Stimulated activated naive CD8-positive, alpha-beta T cell treated with anti-CD3 and anti-CD28 coated beads, Interleukin-15, Interleukin-2, amounts not matched to agents 100 U/mL and 50 U/mL, for 24 hours (primary cell): ENCODE results near the gene KCNK3.

Experiments used
- ATAC-seq: fragments of 150-1000 bp; cut with Tn5 transposase; one replicate; pipeline ENCODE4 v1.10.0; 2021
- DNase-seq: peaks from one replicate; pipeline ENCODE4 v3.0.0; 2021

The KCNK3 gene

GRCh38 chr2:26666671-26667070, 25.9 kb upstream of the KCNK3 start:
- no peak for ATAC-seq
- DNase-seq = no peak

- ATAC-seq = no peak
Observed at GRCh38 chr2:26668041-26668440, 24.5 kb upstream of the KCNK3 start.

GRCh38 chr2:26668856-26669750, 23.4 kb upstream of the KCNK3 start:
- ATAC-seq (no peak), DNase-seq (no peak)

More at GRCh38 chr2:26668041-26668440, 24.5 kb upstream of the KCNK3 start:
- DNase-seq = no peak

- DNase-seq (no peak), ATAC-seq (no peak)
Observed at GRCh38 chr2:26670171-26670570, 22.4 kb upstream of the KCNK3 start.

GRCh38 chr2:26670931-26671460, 21.5 kb upstream of the KCNK3 start:
- ATAC-seq (no peak), DNase-seq (no peak)

GRCh38 chr2:26671691-26672090, 20.8 kb upstream of the KCNK3 start:
- DNase-seq (no peak), ATAC-seq (no peak)

- no peak for ATAC-seq
- DNase-seq = no peak
Observed at GRCh38 chr2:26672112-26672817, 20.3 kb upstream of the KCNK3 start.

- DNase-seq (no peak), ATAC-seq (no peak)
Observed at GRCh38 chr2:26672818-26673393, 19.6 kb upstream of the KCNK3 start.

- DNase-seq (no peak), ATAC-seq (no peak)
Observed at GRCh38 chr2:26674002-26674751, 18.3 kb upstream of the KCNK3 start.

- DNase-seq = no peak
- ATAC-seq = no peak
Observed at GRCh38 chr2:26674771-26675170, 17.8 kb upstream of the KCNK3 start.

GRCh38 chr2:26675651-26676255, 16.8 kb upstream of the KCNK3 start:
- ATAC-seq (no peak), DNase-seq (no peak)

- ATAC-seq (no peak), DNase-seq (no peak)
Observed at GRCh38 chr2:26678035-26678434, 14.5 kb upstream of the KCNK3 start.

GRCh38 chr2:26679867-26680266, 12.7 kb upstream of the KCNK3 start:
- no peak for ATAC-seq

GRCh38 chr2:26681656-26682055, 10.9 kb upstream of the KCNK3 start:
- no peak for ATAC-seq
- DNase-seq = no peak

More at GRCh38 chr2:26679867-26680266, 12.7 kb upstream of the KCNK3 start:
- DNase-seq = no peak

GRCh38 chr2:26682155-26682554, 10.4 kb upstream of the KCNK3 start:
- DNase-seq (no peak), ATAC-seq (no peak)

- ATAC-seq = no peak
- DNase-seq = no peak
Observed at GRCh38 chr2:26683583-26683982, 8.9 kb upstream of the KCNK3 start.

- ATAC-seq (no peak), DNase-seq (no peak)
Observed at GRCh38 chr2:26685341-26685740, 7.2 kb upstream of the KCNK3 start.

GRCh38 chr2:26685989-26686839, 6.3 kb upstream of the KCNK3 start:
- ATAC-seq (no peak), DNase-seq (no peak)

GRCh38 chr2:26687328-26687727, 5.2 kb upstream of the KCNK3 start:
- DNase-seq = no peak
- no peak for ATAC-seq

GRCh38 chr2:26687801-26688200, 4.7 kb upstream of the KCNK3 start:
- ATAC-seq (no peak), DNase-seq (no peak)

GRCh38 chr2:26691161-26691560, 1.4 kb upstream of the KCNK3 start:
- no peak for ATAC-seq
- no peak for DNase-seq
